GM18867 (cell line): Measurements from ENCODE around the gene PROCA1.
"Not testable (repeated sequence)": the region's sequence is repeated elsewhere in the genome, so short reads cannot be mapped to it uniquely, and the experiment has no call there.

Experiments
- ATAC-seq: cut with Tn5 transposase; IDR thresholded peaks from one replicate; pipeline ENCODE4 v1.9.1; 2021; ENCODE audit warnings: mild to moderate bottlenecking, moderate library complexity; ENCODE audit not compliant: unreplicated experiment

The PROCA1 gene

DNA sequence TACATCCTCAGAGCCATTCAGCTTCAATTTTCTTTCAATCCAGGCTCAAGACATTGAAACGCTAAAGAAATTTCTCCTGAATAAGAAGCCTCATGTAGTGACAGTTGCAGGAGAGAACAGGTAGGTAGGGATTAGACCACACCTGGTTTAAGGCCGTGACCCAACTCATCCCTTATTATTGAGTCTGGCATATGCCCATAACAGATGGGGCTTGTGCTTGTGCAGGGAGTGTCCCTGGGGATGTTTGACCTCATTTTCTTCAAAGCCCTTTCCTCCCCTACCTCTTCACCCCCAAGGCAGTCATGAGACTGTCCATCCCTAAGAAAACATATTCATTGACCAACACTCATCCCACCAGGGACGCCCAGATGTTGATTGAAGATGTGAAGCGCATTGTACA, 25.4 kb downstream of the PROCA1 start:
- ATAC-seq, result no peak

DNA sequence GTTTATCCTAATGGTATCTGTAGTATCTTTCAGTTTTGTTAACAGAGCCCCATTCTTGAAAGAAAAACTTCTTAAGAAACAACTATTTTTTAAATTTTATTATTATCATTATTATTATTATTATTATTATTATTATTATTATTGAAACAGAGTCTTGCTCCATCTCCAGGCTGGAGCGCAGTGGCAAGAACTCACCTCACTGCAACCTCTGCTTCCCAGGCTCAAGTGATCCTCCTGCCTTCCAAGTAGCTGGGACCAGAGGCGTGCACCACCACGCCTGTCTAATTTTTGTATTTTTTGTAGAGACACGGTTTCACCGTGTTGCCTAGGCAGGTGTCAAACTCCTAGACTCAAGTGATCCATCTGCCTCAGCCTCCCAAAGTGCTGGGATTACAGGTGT, 26.3 kb downstream of the PROCA1 start:
- ATAC-seq, result no peak

DNA sequence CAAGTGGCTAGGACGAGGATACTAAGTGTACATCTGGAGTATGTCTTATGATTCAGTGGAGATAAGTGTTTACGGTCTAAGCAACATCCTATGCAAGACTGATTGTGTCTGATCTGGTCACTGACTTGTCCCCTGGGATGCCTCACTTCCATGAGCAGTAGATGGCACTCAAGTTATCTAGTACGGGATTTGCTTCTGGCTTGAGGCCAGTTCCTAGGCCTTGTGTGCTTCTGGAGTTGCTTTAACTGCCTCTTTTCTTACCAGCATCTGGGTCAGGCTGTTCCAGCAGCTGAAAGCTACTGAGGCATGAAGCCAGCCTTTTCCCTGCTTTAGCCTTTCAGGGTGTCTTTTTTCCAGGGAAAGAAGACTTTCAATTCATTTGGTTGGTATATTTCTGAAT, 26.7 kb downstream of the PROCA1 start:
- no peak for ATAC-seq

DNA sequence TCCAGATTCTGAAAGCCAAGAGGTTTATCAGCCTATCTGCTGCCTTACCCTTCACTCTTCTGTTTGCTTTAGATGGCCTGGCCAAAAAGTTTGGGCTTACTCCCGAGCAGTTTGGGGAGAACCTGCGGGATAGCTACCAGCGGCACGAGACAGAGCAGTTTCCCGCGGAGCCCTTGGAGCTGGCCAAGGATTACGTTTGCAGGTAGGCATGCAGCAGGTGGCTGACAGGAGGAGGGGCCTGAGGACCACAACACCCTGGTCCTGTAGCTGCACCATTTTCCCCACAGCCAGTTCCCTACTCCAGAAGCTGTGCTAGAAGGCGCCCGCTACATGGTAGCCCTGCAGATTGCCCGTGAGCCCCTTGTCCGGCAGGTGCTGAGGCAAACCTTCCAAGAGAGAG, 29.0 kb downstream of the PROCA1 start:
- no peak for ATAC-seq

DNA sequence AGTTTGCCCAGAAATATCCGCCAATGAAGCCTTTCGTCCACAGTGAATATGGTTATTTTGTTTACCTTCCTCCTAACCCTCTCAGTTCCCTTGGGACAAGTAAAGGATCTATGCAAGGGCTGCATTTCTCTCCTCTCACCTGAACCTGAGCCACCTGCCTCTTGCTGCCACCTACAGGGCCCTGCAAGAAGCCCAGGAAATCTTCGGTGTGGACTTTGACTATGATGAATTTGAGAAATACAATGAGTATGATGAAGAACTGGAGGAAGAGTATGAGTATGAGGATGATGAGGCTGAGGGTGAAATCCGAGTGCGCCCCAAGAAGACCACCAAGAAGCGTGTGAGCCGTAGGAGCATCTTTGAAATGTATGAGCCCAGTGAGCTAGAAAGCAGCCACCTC, 35.7 kb downstream of the PROCA1 start:
- ATAC-seq, result no peak

DNA sequence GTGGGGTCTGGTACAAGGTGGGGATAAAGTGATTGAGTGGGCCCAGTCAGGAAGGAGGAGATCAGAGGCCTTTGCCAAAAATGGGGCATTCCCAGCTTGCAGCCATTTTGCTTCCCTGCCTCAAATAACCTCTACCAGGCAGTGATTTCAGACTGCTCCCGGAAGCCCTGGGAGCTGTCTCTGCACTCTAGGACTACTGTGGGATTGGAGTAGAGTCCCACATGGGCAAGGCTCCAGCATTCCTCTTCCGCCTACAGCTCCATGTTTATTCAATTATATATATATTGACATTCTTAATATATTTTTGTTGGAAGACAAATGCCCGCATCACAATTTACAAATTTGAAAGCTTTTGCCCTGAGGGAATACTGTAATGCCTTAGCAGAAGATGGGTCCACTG, 36.2 kb downstream of the PROCA1 start:
- ATAC-seq, result no peak

DNA sequence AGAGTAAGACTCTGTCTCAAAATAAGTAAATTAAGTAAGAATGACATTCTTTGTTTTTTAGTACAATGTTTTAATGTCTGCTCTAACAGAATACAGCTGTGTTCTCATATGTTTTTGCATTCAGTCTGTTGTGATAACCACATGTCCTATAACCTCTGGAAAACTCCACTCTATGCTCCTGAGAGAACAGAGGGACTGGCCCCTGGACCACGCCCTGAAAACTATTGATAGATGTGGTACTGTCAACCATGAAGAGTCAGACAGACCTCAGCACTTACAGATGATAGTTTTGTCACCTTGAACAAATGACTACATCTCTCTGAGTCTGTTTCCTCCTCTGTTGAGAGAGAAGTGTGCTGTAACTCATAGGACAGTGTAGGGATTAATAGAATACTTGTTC, 41.8 kb downstream of the PROCA1 start:
- no peak for ATAC-seq

DNA sequence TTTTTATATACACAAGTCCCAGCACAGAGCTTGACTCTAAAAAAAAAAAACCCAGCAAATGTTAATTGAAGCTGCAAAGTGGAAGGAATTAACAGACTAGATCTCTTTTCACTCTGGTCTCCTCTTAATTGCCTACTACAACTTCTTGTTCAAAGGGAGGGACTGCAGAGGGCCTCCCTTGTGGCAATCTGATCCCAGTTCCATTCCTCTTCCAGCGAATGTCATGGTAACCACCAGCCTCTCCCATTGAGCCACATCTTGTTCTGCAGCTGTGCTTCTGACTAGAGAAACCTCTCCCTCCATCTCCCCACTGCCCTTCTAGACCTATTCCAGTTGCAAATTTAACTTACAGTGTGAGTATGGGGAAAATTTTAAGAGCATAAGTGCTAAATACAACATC, 43.8 kb downstream of the PROCA1 start:
- ATAC-seq, result no peak

DNA sequence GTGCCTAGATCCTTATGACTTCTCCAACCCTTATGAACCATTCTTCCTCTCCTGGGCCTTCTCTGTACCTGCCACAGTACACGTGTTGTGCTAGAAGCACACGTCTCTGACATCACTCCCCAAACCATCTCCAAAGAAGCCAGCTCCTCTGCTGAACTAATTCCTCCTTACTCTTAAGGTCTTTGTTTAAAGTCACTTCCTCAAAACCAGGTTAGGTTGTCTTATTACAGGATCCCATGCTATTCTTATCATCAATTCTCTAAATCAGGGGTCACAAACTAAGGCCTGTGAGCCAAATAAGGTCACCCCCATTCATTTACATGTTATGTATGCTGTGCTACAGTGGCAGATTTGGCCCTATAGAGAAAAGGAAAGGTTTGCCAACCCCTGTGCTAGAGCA, 45.7 kb downstream of the PROCA1 start:
- ATAC-seq, result no peak

DNA sequence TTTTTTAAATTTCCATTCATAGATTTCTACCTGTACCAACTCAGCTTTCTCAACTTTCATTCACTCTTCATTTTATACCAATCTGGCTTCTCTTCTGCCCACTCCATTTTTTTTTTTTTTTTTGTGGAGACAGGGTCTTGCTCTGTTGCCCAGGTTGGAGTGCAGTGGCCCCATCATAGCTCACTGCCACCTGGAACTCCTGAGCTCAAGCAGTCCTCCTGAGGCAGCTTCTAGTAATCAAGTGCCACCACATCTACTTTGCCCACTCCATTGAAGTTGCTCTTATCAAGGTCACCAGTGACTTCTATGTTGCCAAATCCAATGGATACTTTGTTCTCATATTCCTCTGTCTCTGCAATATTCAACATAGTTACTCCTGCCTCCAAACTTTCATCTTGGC, 48.0 kb downstream of the PROCA1 start:
- no peak for ATAC-seq

DNA sequence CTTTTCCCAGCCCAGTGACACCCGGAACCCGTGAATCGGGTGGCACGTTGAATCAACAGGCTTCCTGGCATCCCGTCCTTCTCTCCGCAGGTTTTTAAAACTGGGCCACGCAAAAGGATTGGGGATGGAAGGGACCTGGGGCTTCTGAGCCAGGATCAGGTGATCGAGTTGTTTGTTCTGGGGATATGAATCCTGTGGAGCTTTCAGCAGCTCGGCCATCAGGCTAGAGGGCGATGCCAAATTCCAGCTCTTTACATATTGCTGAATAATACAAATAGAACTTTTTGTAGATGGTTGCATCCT, 49.2 kb downstream of the PROCA1 start:
- ATAC-seq, result no peak

DNA sequence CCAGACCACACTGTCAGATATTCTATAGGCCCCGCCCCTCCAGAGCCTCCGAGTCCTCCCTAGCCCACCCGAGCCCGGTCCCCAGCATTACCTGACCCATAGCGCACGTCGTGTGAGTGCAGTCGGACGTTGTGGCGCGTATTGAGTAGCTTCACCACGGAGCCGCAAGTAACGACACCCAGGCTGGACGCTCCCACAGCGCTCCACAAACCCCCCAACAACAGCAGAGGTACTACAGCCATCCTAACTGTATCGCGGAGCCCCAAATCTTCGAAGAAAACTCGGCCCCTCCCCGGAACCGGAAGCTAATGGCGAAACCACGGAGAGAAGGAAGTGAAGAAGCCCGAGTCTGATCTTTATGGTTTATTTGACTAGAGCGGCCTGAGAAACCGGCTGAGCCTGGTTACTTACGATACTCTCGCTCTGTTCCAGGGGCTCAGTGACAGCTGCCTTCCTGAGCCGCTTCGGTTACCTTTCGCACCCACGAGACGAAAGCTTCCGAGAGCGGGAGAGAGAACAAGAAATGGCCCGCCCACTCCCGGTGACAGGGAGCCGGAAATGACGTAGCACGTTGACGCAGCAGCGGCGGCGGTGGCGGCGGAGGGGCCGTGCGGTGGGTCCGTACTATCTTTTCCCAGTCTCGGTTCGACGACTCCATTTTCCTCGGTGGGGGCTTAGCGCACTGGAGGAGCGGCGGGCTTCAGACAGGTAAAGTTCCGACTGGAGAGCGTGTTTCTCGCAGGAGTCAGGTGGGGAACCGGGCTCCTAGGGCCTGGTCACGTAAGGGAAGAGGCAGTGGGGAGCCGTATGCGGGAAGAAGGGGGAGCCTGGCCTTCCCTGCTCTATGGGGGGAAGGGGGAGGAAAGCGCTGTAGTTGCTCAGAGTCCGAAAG, 49.8 kb downstream of the PROCA1 start, which contains the start of the genes SDF2 and SUPT6H:
TSS of gene SDF2 (minus strand) at position 272 of the 892 bp plus-strand sequence. CDS start at position 242, 30 bp downstream.
TSS of gene SUPT6H (plus strand) at position 571 of the 892 bp plus-strand sequence. CDS start 11,197 bp downstream, outside the sequence.
- ATAC-seq, result peak; percentile 82

DNA sequence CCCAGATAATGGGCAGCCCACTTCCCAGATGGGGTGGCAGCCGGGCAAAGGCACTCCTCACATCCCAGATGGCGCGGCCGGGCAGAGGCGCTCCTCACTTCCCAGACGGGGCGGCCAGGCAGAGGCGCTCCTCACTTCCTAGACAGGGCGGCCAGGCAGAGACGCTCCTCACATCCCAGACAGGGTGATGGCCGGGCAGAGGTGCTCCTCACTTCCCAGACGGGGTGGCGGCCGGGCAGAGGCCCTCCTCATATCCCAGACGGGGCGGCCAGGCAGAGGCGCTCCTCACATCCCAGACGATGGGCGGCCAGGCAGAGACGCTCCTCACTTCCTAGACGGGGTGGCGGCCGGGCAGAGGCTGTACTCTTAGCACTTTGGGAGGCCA, 52.2 kb downstream of the PROCA1 start:
- not testable (repeated sequence) for ATAC-seq

DNA sequence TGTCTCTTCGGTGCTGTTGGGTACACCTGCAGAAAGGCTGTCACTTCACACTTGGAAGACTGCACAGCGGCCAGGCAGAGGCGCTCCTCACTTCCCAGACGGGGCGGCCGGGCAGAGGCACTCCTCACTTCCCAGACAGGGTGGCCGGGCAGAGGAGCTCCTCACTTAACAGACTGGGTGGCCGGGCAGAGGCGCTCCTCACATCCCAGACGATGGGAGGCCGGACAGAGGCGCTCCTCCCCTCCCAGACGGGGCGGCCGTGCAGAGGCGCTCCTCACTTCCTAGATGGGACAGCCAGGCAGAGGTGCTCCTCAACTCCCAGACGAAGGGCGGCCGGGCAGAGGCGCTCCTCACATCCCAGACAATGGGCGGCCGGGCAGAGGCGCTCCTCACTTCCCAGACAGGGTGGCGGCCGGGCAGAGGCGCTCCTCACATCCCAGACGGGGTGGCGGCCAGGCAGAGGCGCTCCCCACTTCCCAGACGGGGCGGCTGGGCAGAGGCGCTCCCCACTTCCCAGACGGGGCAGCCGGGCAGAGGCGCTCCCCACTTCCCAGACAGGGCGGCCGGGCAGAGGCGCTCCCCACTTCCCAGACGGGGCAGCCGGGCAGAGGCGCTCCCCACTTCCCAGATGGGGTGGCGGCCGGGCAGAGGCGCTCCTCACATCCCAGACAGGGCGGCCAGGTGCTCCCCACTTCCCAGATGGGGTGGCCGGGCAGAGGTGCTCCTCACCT, 52.8 kb downstream of the PROCA1 start:
- ATAC-seq, result not testable (repeated sequence)

DNA sequence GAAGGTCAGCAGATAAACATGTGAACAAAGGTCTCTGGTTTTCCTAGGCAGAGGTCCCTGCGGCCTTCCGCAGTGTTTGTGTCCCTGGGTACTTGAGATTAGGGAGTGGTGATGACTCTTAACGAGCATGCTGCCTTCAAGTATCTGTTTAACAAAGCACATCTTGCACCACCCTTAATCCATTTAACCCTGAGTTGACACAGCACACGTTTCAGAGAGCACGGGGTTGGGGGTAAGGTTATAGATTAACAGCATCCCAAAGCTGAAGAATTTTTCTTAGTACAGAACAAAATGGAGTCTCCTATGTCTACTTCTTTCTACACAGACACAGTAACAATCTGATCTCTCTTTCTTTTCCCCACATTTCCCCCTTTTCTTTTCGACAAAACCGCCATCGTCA, 53.3 kb downstream of the PROCA1 start:
- not testable (repeated sequence) for ATAC-seq

DNA sequence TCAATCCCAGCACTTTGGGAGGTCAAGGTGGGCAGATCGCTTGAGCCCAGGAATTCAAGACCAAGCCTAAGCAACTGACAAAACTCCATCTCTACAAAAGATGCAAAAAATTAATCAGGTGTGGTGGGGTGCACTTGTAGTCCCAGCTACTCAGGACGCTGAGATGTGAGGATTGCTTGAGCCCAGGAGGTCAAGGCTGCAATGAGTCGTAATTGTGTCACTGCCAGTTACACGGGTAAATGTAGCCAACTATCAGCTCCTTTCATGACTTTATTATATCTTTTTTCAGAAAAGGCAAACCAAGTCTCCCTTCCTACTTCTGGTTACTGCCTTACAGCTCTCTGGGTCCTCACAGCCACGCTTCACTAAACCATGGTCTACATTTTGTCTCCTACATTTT, 53.9 kb downstream of the PROCA1 start:
- ATAC-seq, result no peak

DNA sequence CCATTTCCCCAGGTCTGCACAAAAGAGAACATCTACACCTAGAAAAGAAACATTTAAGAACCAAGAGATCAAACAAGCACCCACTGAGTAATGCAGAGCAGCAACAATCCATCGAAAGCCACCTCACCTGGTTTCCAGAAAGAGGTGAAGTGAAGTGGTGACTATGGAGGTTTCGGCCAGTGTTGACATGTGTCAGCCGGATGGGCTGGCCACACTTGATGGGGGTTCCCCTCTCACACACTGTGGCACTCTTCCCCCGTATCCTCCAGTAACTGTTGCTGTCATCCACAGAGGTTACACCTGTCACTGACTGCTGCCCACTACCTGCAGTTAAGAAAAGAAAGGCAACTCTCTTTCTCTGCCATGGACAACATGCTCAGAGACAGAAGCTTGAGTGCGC, 56.5 kb downstream of the PROCA1 start:
- ATAC-seq, result no peak
